OCI-LY7 (cell line): ENCODE measurements around the gene TRIO. TPM values are rescaled to one million over a fixed set of nuclear protein-coding genes. Genes with fewer than 3 reads are reported as not detected.

Source experiments
- BruUV-seq: library from RNA; stranded (reverse); fragments of 400-500 nt; replicated peaks from 2 replicates; lab custom pipeline; 2021; lab: Mats Ljungman, UMichigan
- CTCF ChIA-PET: fragments of 300-600 bp; sonication (Branson Sonifier 250); formaldehyde crosslinking; loops from one replicate; lab custom pipeline; 2022; ENCODE audit warnings: antibody characterized with exemption; ENCODE audit not compliant: unreplicated experiment; lab: Charles Lee
- POLR2A ChIA-PET: fragments of 300-600 bp; sonication (Branson Sonifier 250); formaldehyde crosslinking; loops from one replicate; lab custom pipeline; 2022; ENCODE audit warnings: antibody characterized with exemption; lab: Charles Lee
- DNase-seq: peaks from one replicate; pipeline ENCODE4 v3.0.0-alpha.2; 2015; ENCODE audit warnings: low spot score
- H2AFZ ChIP-seq: fragments of 200-600 bp; sonication (generic), shearing (Covaris generic); 2 replicates; pipeline ENCODE4 v1.6.1; 2014; ENCODE audit warnings: mild to moderate bottlenecking, antibody characterized with exemption, low read length, moderate library complexity
- H3K27ac ChIP-seq: fragments of 200-600 bp; sonication (generic); 2 replicates; pipeline ENCODE4 v1.5.1; 2014; ENCODE audit warnings: mixed run types, low read depth, mild to moderate bottlenecking, moderate library complexity, low read length, inconsistent platforms; ENCODE audit not compliant: poor library complexity, severe bottlenecking
- H3K36me3 ChIP-seq: fragments of 200-600 bp; sonication (generic); 2 replicates; pipeline ENCODE4 v1.6.1; 2014; ENCODE audit warnings: mild to moderate bottlenecking, antibody characterized with exemption, low read length, moderate library complexity, mixed read lengths; ENCODE audit not compliant: insufficient read depth
- H3K4me1 ChIP-seq: fragments of 200-600 bp; sonication (generic); 2 replicates; pipeline ENCODE4 v1.5.1; 2014; ENCODE audit warnings: mild to moderate bottlenecking, low read length; ENCODE audit not compliant: insufficient read depth, poor library complexity, severe bottlenecking
- H3K4me2 ChIP-seq: fragments of 200-600 bp; sonication (generic); 2 replicates; pipeline ENCODE4 v1.6.1; 2014; ENCODE audit warnings: mild to moderate bottlenecking, low read length
- H3K4me3 ChIP-seq: fragments of 200-600 bp; sonication (generic); 2 replicates; pipeline ENCODE4 v1.5.1; 2014; ENCODE audit warnings: mild to moderate bottlenecking, low read depth, low read length; ENCODE audit not compliant: poor library complexity, severe bottlenecking
- H3K79me2 ChIP-seq: fragments of 200-600 bp; sonication (generic); 2 replicates; pipeline ENCODE4 v1.6.1; 2016; ENCODE audit warnings: low read depth, mild to moderate bottlenecking, low read length, moderate library complexity, mixed read lengths; ENCODE audit not compliant: insufficient read depth
- H3K9me2 ChIP-seq: fragments of 200-600 bp; sonication (generic); 2 replicates; pipeline ENCODE4 v1.6.1; 2016; ENCODE audit warnings: mild to moderate bottlenecking, low read length, mixed read lengths; ENCODE audit not compliant: insufficient read depth
- H3K9me3 ChIP-seq: fragments of 200-600 bp; sonication (generic); 2 replicates; pipeline ENCODE4 v1.6.1; 2014; ENCODE audit warnings: mild to moderate bottlenecking, mixed run types, low read length, mixed read lengths
- H4K20me1 ChIP-seq: fragments of 200-600 bp; sonication (generic); 2 replicates; pipeline ENCODE4 v1.6.1; 2014; ENCODE audit warnings: mild to moderate bottlenecking, antibody characterized with exemption, low read length, moderate library complexity, mixed read lengths; ENCODE audit not compliant: insufficient read depth
- CTCF ChIP-seq: fragments of 200-600 bp; sonication (generic); conservative IDR thresholded peaks from 2 replicates; pipeline ENCODE4 v1.5.1; 2014; ENCODE audit warnings: mild to moderate bottlenecking, antibody characterized with exemption, low read length, moderate library complexity, mixed read lengths
- EZH2phosphoT487 ChIP-seq: fragments of 200-600 bp; sonication (generic); IDR thresholded peaks from 2 replicates; pipeline ENCODE4 v1.6.1; 2018; ENCODE audit warnings: low read depth, borderline replicate concordance, mild to moderate bottlenecking, mixed run types, antibody characterized with exemption, low read length, moderate library complexity, mixed read lengths
- intact Hi-C: fragments of 100-400 bp; cut with micrococcal nuclease; formaldehyde crosslinking; loops from one replicate; pipeline ENCODE4 v1.10.0; 2022; ENCODE audit not compliant: unreplicated experiment
- total RNA-seq, 2 experiments: library from RNA; depleted of rRNA in 1 of 2; stranded (reverse); fragments of >200 nt in 1 of 2; shearing (Covaris generic) in 1 of 2; gene quantifications; 2 replicates each; pipeline ENCODE4 v1.2.3, GENCODE V29; 2014 to 2022

TRIO gene
- total RNA-seq, 2 experiments from 2014 or later = 35.8 to 55.1 TPM

GRCh38 chr5:14341571-14342230 is 198.6 kb downstream of the TRIO start:
- Histone ChIP-seq H3K36me3 (no peaks in the 10 kb centered on the region), H3K79me2 (no peaks in the 10 kb centered on the region), H4K20me1 (no peaks in the 10 kb centered on the region), H3K4me1 (peaks cover 14% of the 10 kb centered on the region), H3K9me3 (no peaks in the 10 kb centered on the region), H2AFZ (no peak overlapping the region), H3K4me2 (peak overlapping the region; percentile 31; the same call in 1 of the 2 replicates), H3K9me2 (no peaks in the 10 kb centered on the region), H3K4me3 (no peak overlapping the region), H3K27ac (no peak overlapping the region)
- CTCF ChIA-PET = no interaction called here
- DNase-seq = peak; percentile 15
- POLR2A ChIA-PET = interaction anchor here (0.6 kb wide), 1 partner anchor 77 kb away, joined by 4 read pairs; no protein-coding TSS in a partner anchor
- BruUV-seq = no TSS peak
- intact Hi-C loops = no loop called here
- TF ChIP-seq EZH2phosphoT487 = no peak
- TF ChIP-seq CTCF = no peak

GRCh38 chr5:14342306-14342705 is 199.2 kb downstream of the TRIO start:
- no peak overlapping the region for H2AFZ ChIP-seq
- H3K79me2 ChIP-seq = no peaks in the 10 kb centered on the region
- BruUV-seq = no TSS peak
- H3K4me1 ChIP-seq = peaks cover 14% of the 10 kb centered on the region
- H4K20me1 ChIP-seq = no peaks in the 10 kb centered on the region
- H3K9me2 ChIP-seq = no peaks in the 10 kb centered on the region
- H3K4me3 ChIP-seq = no peak overlapping the region
- intact Hi-C loops = no loop called here
- H3K27ac ChIP-seq = no peak overlapping the region
- ChIA-PET CTCF (no interaction called here), POLR2A (interaction anchor here (0.6 to 0.7 kb wide), 2 partner anchors 12 to 14 kb away, joined by 3 read pairs; no protein-coding TSS in a partner anchor)
- no peak for TF ChIP-seq EZH2phosphoT487
- no peak for TF ChIP-seq CTCF
- DNase-seq = peak; percentile 10
- H3K36me3 ChIP-seq = no peaks in the 10 kb centered on the region
- H3K9me3 ChIP-seq = no peaks in the 10 kb centered on the region
- H3K4me2 ChIP-seq = peak overlapping the region; percentile 31; the same call in 1 of the 2 replicates

GRCh38 chr5:14343376-14343775 is 200.2 kb downstream of the TRIO start:
- TF ChIP-seq EZH2phosphoT487 = no peak
- no peak for TF ChIP-seq CTCF
- Histone ChIP-seq H3K4me1 (peaks cover 14% of the 10 kb centered on the region), H3K9me2 (no peaks in the 10 kb centered on the region), H3K4me3 (no peak overlapping the region), H3K79me2 (no peaks in the 10 kb centered on the region), H3K4me2 (no peak overlapping the region), H3K9me3 (no peaks in the 10 kb centered on the region), H4K20me1 (no peaks in the 10 kb centered on the region), H2AFZ (no peak overlapping the region), H3K36me3 (no peaks in the 10 kb centered on the region), H3K27ac (no peak overlapping the region)
- POLR2A ChIA-PET = no interaction called here
- no peak for DNase-seq
- intact Hi-C loops = no loop called here
- CTCF ChIA-PET = no interaction called here
- no TSS peak for BruUV-seq
